ENCODE results near the gene NRN1L. TPM values are rescaled to one million over a fixed set of nuclear protein-coding genes. Genes with fewer than 3 reads are reported as not detected.

The NRN1L gene
- total and polyA plus RNA-seq, 12 donors, result 0.72 to 28.2 (median 1.3) TPM; not detected in 2

- H3K4me3 ChIP-seq, result no peak overlapping the region
- WGBS, 4 donors, result 92 to 97% (median 95%) methylated on average over 4 to 5 of the region's 5 CpGs
Observed at GRCh38 chr16:67856927-67857546, 27.6 kb upstream of the NRN1L start.

GRCh38 chr16:67857547-67858233, 27.0 kb upstream of the NRN1L start:
- no peak for TF ChIP-seq POLR2A (IDR thresholded peaks at IDR 0.05)
- TF ChIP-seq CTCF (IDR thresholded peaks at IDR 0.05), result no peak
- peak; percentile 72 to 95 (median 90) for DNase-seq
- no peaks in the 10 kb centered on the region for H3K27me3 ChIP-seq
- H3K9me3 ChIP-seq (replicated peaks in 1 of 3), result no peaks in the 10 kb centered on the region
- peaks cover 0 to 6% of the 10 kb centered on the region in 2 donors for H3K36me3 ChIP-seq (replicated peaks in 1 of 2)
- intact Hi-C loops (cut with DNase I), result no loop called here
- H3K4me3 ChIP-seq, result no peak overlapping the region
- peaks cover 33 to 34% of the 10 kb centered on the region in 2 donors for H3K4me1 ChIP-seq (replicated peaks in 1 of 2)
- H3K27ac ChIP-seq, result peak overlapping the region in 3 of 5 donors; percentile 69 to 85 (median 84)
- 43 to 61% (median 50%) methylated on average over 3 of the region's 3 CpGs for WGBS, 4 donors

More at GRCh38 chr16:67856927-67857546, 27.6 kb upstream of the NRN1L start:
- no peak for DNase-seq
- no peak for TF ChIP-seq CTCF (IDR thresholded peaks at IDR 0.05)
- no peak for TF ChIP-seq POLR2A (IDR thresholded peaks at IDR 0.05)
- Histone ChIP-seq H3K9me3 (replicated peaks in 1 of 3) (no peaks in the 10 kb centered on the region), H3K27ac (peak overlapping the region in 3 of 5 donors; percentile 38 to 85 (median 84)), H3K27me3 (no peaks in the 10 kb centered on the region), H3K36me3 (replicated peaks in 1 of 2) (peaks cover 0 to 6% of the 10 kb centered on the region in 2 donors), H3K4me1 (replicated peaks in 1 of 2) (peaks cover 27 to 30% of the 10 kb centered on the region in 2 donors)
- intact Hi-C loops (cut with DNase I), result no loop called here

DNA sequence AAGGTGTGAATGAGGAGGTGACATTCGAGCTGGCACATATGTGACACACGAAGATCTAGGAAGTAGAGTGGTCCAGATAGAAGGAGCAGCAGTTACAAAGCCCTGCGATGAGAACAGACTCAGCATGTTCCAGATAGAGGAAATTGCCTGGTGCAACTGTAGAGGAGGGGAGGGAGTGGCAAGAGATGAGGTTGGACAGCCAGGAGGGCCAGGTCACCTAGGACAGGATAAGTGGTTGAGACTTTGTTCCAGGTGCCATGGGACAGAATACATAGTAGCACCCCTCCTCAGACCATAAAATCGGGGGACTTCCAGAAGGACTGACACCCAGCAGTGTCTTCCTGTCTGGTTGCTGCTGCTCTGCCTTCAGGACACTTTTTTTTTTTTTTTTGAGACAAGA, 26.2 kb upstream of the NRN1L start:
- intact Hi-C loops (cut with DNase I), result no loop called here
- Histone ChIP-seq H3K27ac (peak overlapping the region in 4 of 5 donors; percentile 41 to 85 (median 76)), H3K4me3 (no peak overlapping the region), H3K9me3 (replicated peaks in 1 of 3) (no peaks in the 10 kb centered on the region), H3K27me3 (no peaks in the 10 kb centered on the region), H3K36me3 (replicated peaks in 1 of 2) (peaks cover 0 to 6% of the 10 kb centered on the region in 2 donors), H3K4me1 (replicated peaks in 1 of 2) (peaks cover 40 to 41% of the 10 kb centered on the region in 2 donors)
- DNase-seq, result no peak
- TF ChIP-seq POLR2A (IDR thresholded peaks at IDR 0.05), result no peak
- no peak for TF ChIP-seq CTCF (IDR thresholded peaks at IDR 0.05)
- 65 to 88% (median 76%) methylated on average over 4 of the region's 4 CpGs for WGBS, 4 donors

DNA sequence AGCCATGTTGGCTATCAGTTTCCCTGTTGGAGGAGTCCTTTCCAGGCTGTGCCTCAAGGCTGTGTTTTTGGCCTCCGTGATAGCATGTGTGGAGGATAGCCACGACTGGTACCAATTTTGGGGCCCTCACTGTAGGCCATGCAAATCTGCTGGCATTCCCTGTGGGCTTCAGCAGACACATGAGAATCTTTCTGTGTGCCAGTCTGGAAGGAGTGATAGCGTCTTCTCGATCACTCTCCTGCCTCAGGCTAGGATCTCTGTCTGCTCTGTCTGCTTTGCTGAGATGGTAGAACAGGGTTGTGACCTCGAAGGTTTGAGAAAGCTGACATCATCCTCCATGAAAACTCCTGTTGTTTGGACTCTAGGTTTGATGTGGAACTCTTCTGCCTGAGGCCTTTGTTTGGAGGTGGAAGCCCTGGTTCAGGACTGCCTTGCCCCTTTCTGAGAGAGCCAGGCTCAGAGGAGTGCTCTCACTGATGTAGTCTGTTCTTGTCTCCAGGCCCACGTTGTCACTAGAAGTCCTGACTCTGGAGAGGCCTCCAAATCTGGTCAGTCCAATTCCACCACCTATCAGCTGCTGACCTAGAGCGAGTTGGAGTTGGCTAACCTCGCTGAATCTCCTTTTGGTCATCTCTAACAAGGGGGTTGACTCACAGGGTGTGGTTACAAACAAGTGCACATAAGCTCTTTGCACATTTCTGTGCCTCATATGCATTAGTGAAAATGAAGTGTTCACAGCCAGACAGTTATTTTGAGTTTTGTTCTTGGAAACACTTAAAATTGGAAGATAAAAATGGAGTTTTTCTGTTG, 23.9 kb upstream of the NRN1L start:
- Histone ChIP-seq H3K4me1 (replicated peaks in 1 of 2) (peaks cover 37 to 38% of the 10 kb centered on the region in 2 donors), H3K27ac (no peak overlapping the region)
- 80 to 88% (median 84%) methylated on average over 5 to 8 of the region's 8 CpGs for WGBS, 4 donors

More for the DNA sequence above, 23.9 kb upstream of the NRN1L start:
- H3K36me3 ChIP-seq (replicated peaks in 1 of 2), result peaks cover 0 to 15% of the 10 kb centered on the region in 2 donors
- intact Hi-C loops (cut with DNase I), result loop anchor here in 1 of 2 donors (10.0 kb wide), 1 partner anchor 46 kb away; no protein-coding TSS in a partner anchor
- no peaks in the 10 kb centered on the region for H3K9me3 ChIP-seq (replicated peaks in 1 of 3)
- DNase-seq, result no peak
- no peaks in the 10 kb centered on the region for H3K27me3 ChIP-seq
- TF ChIP-seq CTCF (IDR thresholded peaks at IDR 0.05), result no peak
- TF ChIP-seq POLR2A (IDR thresholded peaks at IDR 0.05), result no peak
- no peak overlapping the region for H3K4me3 ChIP-seq

Data from adrenal gland (tissue), 12 donors.